NCI-H446 treated with DMSO at 0.1 percent for 48 hours (cell line): ENCODE measurements around the gene MPZL2.
"Not testable (repeated sequence)": the region's sequence is repeated elsewhere in the genome, so short reads cannot be mapped to it uniquely, and the experiment has no call there.

Experiments
- DNase-seq: peaks from one replicate; lab custom pipeline; 2025; lab: John Stamatoyannopoulos, UW

Gene MPZL2

GRCh38 chr11:118263695-118264568, at the start of gene MPZL2:
MPZL2 (minus strand) TSS chr11:118264297; CDS start chr11:118264153, 144 bp downstream.
- DNase-seq = no peak

- DNase-seq = no peak
Observed at GRCh38 chr11:118313242-118313641, 49.1 kb upstream of the MPZL2 start.

- no peak for DNase-seq
Observed at GRCh38 chr11:118312328-118312727, 48.2 kb upstream of the MPZL2 start.

- DNase-seq = no peak
Observed at GRCh38 chr11:118311518-118311917, 47.4 kb upstream of the MPZL2 start.

- DNase-seq = no peak
Observed at GRCh38 chr11:118310781-118311485, 46.8 kb upstream of the MPZL2 start.

- no peak for DNase-seq
Observed at GRCh38 chr11:118310271-118310670, 46.2 kb upstream of the MPZL2 start.

- DNase-seq = not testable (repeated sequence)
Observed at GRCh38 chr11:118308995-118309528, 45.0 kb upstream of the MPZL2 start.

- no peak for DNase-seq
Observed at GRCh38 chr11:118306556-118306955, 42.5 kb upstream of the MPZL2 start.

- no peak for DNase-seq
Observed at GRCh38 chr11:118305726-118306125, 41.6 kb upstream of the MPZL2 start.

GRCh38 chr11:118304568-118305248, 40.6 kb upstream of the MPZL2 start, which contains the start of gene CD3E:
CD3E (plus strand) TSS chr11:118304730; CDS start chr11:118304953, 223 bp downstream.
- DNase-seq = no peak

GRCh38 chr11:118304227-118304567, 40.1 kb upstream of the MPZL2 start:
- DNase-seq = no peak

GRCh38 chr11:118301600-118302195, 37.6 kb upstream of the MPZL2 start:
- no peak for DNase-seq

- DNase-seq = no peak
Observed at GRCh38 chr11:118295815-118296454, 31.8 kb upstream of the MPZL2 start.

- DNase-seq = no peak
Observed at GRCh38 chr11:118295199-118295598, 31.1 kb upstream of the MPZL2 start.

GRCh38 chr11:118294053-118294452, 30.0 kb upstream of the MPZL2 start:
- DNase-seq = no peak

GRCh38 chr11:118291477-118292135, 27.5 kb upstream of the MPZL2 start:
- DNase-seq = no peak

- DNase-seq = no peak
Observed at GRCh38 chr11:118290923-118291322, 26.8 kb upstream of the MPZL2 start.

GRCh38 chr11:118289401-118289800, 25.3 kb upstream of the MPZL2 start:
- no peak for DNase-seq

- no peak for DNase-seq
Observed at GRCh38 chr11:118287006-118287405, 22.9 kb upstream of the MPZL2 start.

- no peak for DNase-seq
Observed at GRCh38 chr11:118286545-118286944, 22.4 kb upstream of the MPZL2 start.
